GM12878 (cell line): ENCODE measurements around the gene JAML. TPM values are rescaled to one million over a fixed set of nuclear protein-coding genes. Genes with fewer than 3 reads are reported as not detected.

Experiments used
- ATAC-seq: fragments of 200-7000 bp; cut with Tn5 transposase; 3 replicates; pipeline ENCODE4 v1.9.1; 2020; ENCODE audit warnings: mild to moderate bottlenecking, moderate library complexity
- BruUV-seq: library from RNA; stranded (reverse); fragments of 400-500 nt; replicated peaks from 2 replicates; lab custom pipeline; 2021; lab: Mats Ljungman, UMichigan
- CTCF ChIA-PET: fragments of 300-600 bp; sonication (Branson Sonifier 250); formaldehyde crosslinking; extraction: SDS; loops from one replicate; lab custom pipeline; 2021; ENCODE audit warnings: inconsistent platforms; lab: Yijun Ruan, JAX
- POLR2A ChIA-PET: fragments of 350-600 bp; formaldehyde crosslinking; extraction: SDS; loops from one replicate; lab custom pipeline; 2021; ENCODE audit warnings: inconsistent platforms; lab: Charles Lee
- RAD21 ChIA-PET: fragments of 300-600 bp; sonication (Branson Sonifier 250); formaldehyde crosslinking; loops from one replicate; lab custom pipeline; 2023; ENCODE audit warnings: antibody characterized with exemption; ENCODE audit not compliant: unreplicated experiment; lab: Charles Lee
- SMC1A ChIA-PET: fragments of 300-600 bp; sonication (Branson Sonifier 250); formaldehyde crosslinking; loops from one replicate; lab custom pipeline; 2023; ENCODE audit not compliant: unreplicated experiment, uncharacterized antibody; lab: Charles Lee
- DNase-seq: peaks from one replicate; pipeline ENCODE4 v3.0.0-alpha.2; 2011; ENCODE audit warnings: low read depth, low spot score
- FAIRE-seq: peaks from 3 replicates; lab custom pipeline; 2011; peaks lifted over from hg19 to GRCh38; lab: Jason Lieb, UNC
- H2AFZ ChIP-seq: 2 replicates; pipeline ENCODE4 v1.6.0; 2011; ENCODE audit warnings: low read depth, low read length, control low read depth; ENCODE audit not compliant: control insufficient read depth
- H3K27ac ChIP-seq: 2 replicates; pipeline ENCODE4 v1.5.1; 2011; ENCODE audit warnings: control low read depth; ENCODE audit not compliant: control insufficient read depth, insufficient read depth
- H3K27me3 ChIP-seq, 2 experiments: replicated peaks in 1 of 2; 2 replicates each; pipeline versions ENCODE4 v1.6.0 to v1.6.1; 2011; ENCODE audit warnings: low read length in 1 of 2; ENCODE audit not compliant: control insufficient read depth in 2 of 2, insufficient read depth in 2 of 2
- H3K36me3 ChIP-seq, 2 experiments: 2 replicates each; pipeline ENCODE4 v1.5.1; 2011; ENCODE audit warnings: low read length in 1 of 2; ENCODE audit not compliant: control insufficient read depth in 2 of 2, insufficient read depth in 2 of 2
- H3K4me1 ChIP-seq: 2 replicates; pipeline ENCODE4 v1.6.1; 2011; ENCODE audit warnings: mild to moderate bottlenecking, low read length, moderate library complexity, mixed read lengths; ENCODE audit not compliant: control insufficient read depth, insufficient read depth
- H3K4me2 ChIP-seq: 2 replicates; pipeline ENCODE4 v1.6.0; 2011; ENCODE audit warnings: control low read depth; ENCODE audit not compliant: control insufficient read depth, insufficient read depth
- H3K4me3 ChIP-seq: fragments of 200-600 bp; sonication (generic); 2 replicates; pipeline ENCODE4 v1.5.1; 2016
- H3K79me2 ChIP-seq: 2 replicates; pipeline ENCODE4 v1.6.0; 2011; ENCODE audit warnings: low read length; ENCODE audit not compliant: control insufficient read depth, insufficient read depth
- H3K9ac ChIP-seq: 2 replicates; pipeline ENCODE4 v1.8.0; 2011; ENCODE audit warnings: low read length, control low read depth, mixed read lengths; ENCODE audit not compliant: control insufficient read depth, insufficient read depth
- H3K9me3 ChIP-seq: replicated peaks from 3 replicates; pipeline ENCODE4 v1.5.1; 2011; ENCODE audit warnings: mild to moderate bottlenecking, low read length; ENCODE audit not compliant: control insufficient read depth, insufficient read depth
- H4K20me1 ChIP-seq: 2 replicates; pipeline ENCODE4 v1.6.0; 2011; ENCODE audit not compliant: control insufficient read depth, insufficient read depth
- CHD4 ChIP-seq: fragments of 200-600 bp; sonication (generic); IDR thresholded peaks from 2 replicates; pipeline ENCODE4 v1.6.1; 2016; ENCODE audit warnings: mild to moderate bottlenecking
- CREM ChIP-seq: IDR thresholded peaks from 2 replicates; pipeline ENCODE4 v1.6.1; 2014; ENCODE audit warnings: antibody characterized with exemption, low read depth
- HDAC2 ChIP-seq: fragments of 200-600 bp; sonication (generic); IDR thresholded peaks from 2 replicates; pipeline ENCODE4 v1.6.1; 2017
- HDAC6 ChIP-seq: fragments of 200-600 bp; sonication (generic); IDR thresholded peaks from one replicate; pipeline ENCODE4 v1.8.0; 2017; ENCODE audit warnings: antibody characterized with exemption; ENCODE audit not compliant: unreplicated experiment
- IRF4 ChIP-seq: IDR thresholded peaks from 2 replicates; pipeline ENCODE4 v1.6.1; 2011; ENCODE audit warnings: low read depth, low read length
- KDM1A ChIP-seq: fragments of 200-600 bp; sonication (generic); IDR thresholded peaks from 2 replicates; pipeline ENCODE4 v1.6.1; 2016; ENCODE audit warnings: borderline replicate concordance
- MLLT1 ChIP-seq: fragments of 450-650 bp; IDR thresholded peaks from 2 replicates; pipeline ENCODE4 v1.6.1; 2016; ENCODE audit warnings: mild to moderate bottlenecking
- NBN ChIP-seq: fragments of 450-650 bp; IDR thresholded peaks from 2 replicates; pipeline ENCODE4 v1.6.1; 2016
- PAX5 ChIP-seq: IDR thresholded peaks from 2 replicates; pipeline ENCODE4 v1.6.1; 2011; ENCODE audit warnings: low read depth, low read length, borderline replicate concordance
- POLR2AphosphoS5 ChIP-seq: IDR thresholded peaks from 2 replicates; pipeline ENCODE4 v1.6.1; 2011; ENCODE audit warnings: mild to moderate bottlenecking, low read length, inconsistent platforms
- RELB ChIP-seq: fragments of 450-650 bp; IDR thresholded peaks from 2 replicates; pipeline ENCODE4 v1.6.1; 2017; ENCODE audit warnings: low read depth, mild to moderate bottlenecking, moderate library complexity
- RFX5 ChIP-seq: IDR thresholded peaks from 2 replicates; pipeline ENCODE4 v1.6.1; 2011; ENCODE audit warnings: low read depth, low read length, improper control_type of control experiment
- SIX5 ChIP-seq: IDR thresholded peaks from 2 replicates; pipeline ENCODE4 v1.6.1; 2011; ENCODE audit warnings: mild to moderate bottlenecking, low read depth, low read length, moderate library complexity; ENCODE audit not compliant: severe bottlenecking
- ZNF207 ChIP-seq: fragments of 450-650 bp; IDR thresholded peaks from 2 replicates; pipeline ENCODE4 v1.6.1; 2014; ENCODE audit warnings: antibody characterized with exemption, mild to moderate bottlenecking, borderline replicate concordance
- WGBS: methylation state at CpG from one replicate; pipeline ENCODE4 v1.1.6; 2016; ENCODE audit warnings: low lambda C conversion rate; ENCODE audit not compliant: insufficient replicate concordance, insufficient coverage; ENCODE audit errors: missing lambda C conversion rate; 5-methylcytosine and 5-hydroxymethylcytosine counted together
- in situ Hi-C: fragments of 300-500 bp; cut with MboI; formaldehyde crosslinking; loops from 9 replicates; pipeline ENCODE4 v1.14.3; 2018; ENCODE audit warnings: mixed read lengths
- intact Hi-C: fragments of 100-400 bp; cut with micrococcal nuclease; formaldehyde crosslinking; loops from one replicate; pipeline ENCODE4 v1.14.2; 2022; ENCODE audit not compliant: unreplicated experiment
- polyA plus RNA-seq, 11 experiments: library from polyadenylated mRNA; depleted of rRNA in 4 of 11; unstranded in 6 of 11; stranded (reverse) in 5 of 11; fragments of >200 nt; fragmentation: Nextera tagmentation in 4 of 11; fragmentation: Illumina TruSeq in 1 of 11; extraction: Ambion mirVana in 4 of 11; extraction: Trizol in 1 of 11; gene quantifications; 1 replicate in 1 of 11; 2 replicates in 10 of 11; pipeline versions ENCODE4 v1.2.1 to v1.2.3, GENCODE V29; 2011 to 2016; ENCODE audit warnings: inconsistent platforms in 2 of 11, missing spikeins in 2 of 11, low read depth in 1 of 11
- total RNA-seq, 4 experiments: library from RNA; depleted of rRNA in 3 of 4; stranded (reverse); fragments of >200 nt in 3 of 4; fragmentation: Illumina TruSeq in 1 of 4; extraction: Trizol in 1 of 4; gene quantifications; 2 replicates each; pipeline versions ENCODE4 v1.2.1 to v1.2.3, GENCODE V29; 2013 to 2021
- TF ChIP-seq, protein P1 (sequence below): fragments of 450-650 bp; IDR thresholded peaks from 2 replicates; pipeline ENCODE4 v1.6.1; 2016; ENCODE audit warnings: mild to moderate bottlenecking, moderate library complexity, borderline replicate concordance
- TF ChIP-seq, protein P2 (sequence below): fragments of 450-650 bp; IDR thresholded peaks from 2 replicates; pipeline ENCODE4 v1.6.1; 2018; ENCODE audit warnings: mild to moderate bottlenecking, low read depth, moderate library complexity; ENCODE audit not compliant: partially characterized antibody

Gene JAML
- total and polyA plus RNA-seq, 10 of the 15 experiments (the other 5 are each of a cell fraction or from before 2014, with no cell fraction given) = 0.60 to 8.1 (median 3.5) TPM

DNA sequence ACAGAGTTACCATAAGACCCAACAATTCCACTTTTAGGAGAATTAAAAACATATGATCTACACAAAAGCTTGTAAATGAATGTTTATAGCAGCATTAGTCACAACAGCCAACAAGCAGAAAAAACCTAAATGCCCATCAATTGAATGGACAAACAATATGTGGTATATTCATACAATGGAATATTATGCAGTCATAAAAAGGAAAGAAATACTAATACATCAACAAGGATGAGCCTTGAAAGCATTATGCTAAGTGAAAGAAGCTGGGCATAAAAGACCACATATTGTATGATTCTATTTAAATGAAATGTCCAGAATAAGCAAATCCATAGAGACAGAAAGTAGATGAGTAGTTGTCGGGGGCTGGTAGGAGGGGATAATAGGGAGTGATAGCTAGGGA lies 34.3 kb upstream of the JAML start:
- CTCF ChIA-PET = interaction anchor here (0.6 to 6.4 kb wide), 12 partner anchors 9 to 313 kb away, joined by 3 to 39 read pairs (median 4); partner anchors contain the start of genes ARCN1 and JAML
- TF ChIP-seq, protein P1, sequence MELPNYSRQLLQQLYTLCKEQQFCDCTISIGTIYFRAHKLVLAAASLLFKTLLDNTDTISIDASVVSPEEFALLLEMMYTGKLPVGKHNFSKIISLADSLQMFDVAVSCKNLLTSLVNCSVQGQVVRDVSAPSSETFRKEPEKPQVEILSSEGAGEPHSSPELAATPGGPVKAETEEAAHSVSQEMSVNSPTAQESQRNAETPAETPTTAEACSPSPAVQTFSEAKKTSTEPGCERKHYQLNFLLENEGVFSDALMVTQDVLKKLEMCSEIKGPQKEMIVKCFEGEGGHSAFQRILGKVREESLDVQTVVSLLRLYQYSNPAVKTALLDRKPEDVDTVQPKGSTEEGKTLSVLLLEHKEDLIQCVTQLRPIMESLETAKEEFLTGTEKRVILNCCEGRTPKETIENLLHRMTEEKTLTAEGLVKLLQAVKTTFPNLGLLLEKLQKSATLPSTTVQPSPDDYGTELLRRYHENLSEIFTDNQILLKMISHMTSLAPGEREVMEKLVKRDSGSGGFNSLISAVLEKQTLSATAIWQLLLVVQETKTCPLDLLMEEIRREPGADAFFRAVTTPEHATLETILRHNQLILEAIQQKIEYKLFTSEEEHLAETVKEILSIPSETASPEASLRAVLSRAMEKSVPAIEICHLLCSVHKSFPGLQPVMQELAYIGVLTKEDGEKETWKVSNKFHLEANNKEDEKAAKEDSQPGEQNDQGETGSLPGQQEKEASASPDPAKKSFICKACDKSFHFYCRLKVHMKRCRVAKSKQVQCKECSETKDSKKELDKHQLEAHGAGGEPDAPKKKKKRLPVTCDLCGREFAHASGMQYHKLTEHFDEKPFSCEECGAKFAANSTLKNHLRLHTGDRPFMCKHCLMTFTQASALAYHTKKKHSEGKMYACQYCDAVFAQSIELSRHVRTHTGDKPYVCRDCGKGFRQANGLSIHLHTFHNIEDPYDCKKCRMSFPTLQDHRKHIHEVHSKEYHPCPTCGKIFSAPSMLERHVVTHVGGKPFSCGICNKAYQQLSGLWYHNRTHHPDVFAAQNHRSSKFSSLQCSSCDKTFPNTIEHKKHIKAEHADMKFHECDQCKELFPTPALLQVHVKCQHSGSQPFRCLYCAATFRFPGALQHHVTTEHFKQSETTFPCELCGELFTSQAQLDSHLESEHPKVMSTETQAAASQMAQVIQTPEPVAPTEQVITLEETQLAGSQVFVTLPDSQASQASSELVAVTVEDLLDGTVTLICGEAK = no peak
- TF ChIP-seq CREM (no peak), KDM1A (no peak), IRF4 (no peak), POLR2AphosphoS5 (no peak), HDAC2 (no peak), NBN (no peak), CHD4 (no peak), RFX5 (no peak), HDAC6 (no peak), SIX5 (no peak), ZNF207 (no peak), RELB (no peak), MLLT1 (no peak), PAX5 (no peak)
- TF ChIP-seq, protein P2, sequence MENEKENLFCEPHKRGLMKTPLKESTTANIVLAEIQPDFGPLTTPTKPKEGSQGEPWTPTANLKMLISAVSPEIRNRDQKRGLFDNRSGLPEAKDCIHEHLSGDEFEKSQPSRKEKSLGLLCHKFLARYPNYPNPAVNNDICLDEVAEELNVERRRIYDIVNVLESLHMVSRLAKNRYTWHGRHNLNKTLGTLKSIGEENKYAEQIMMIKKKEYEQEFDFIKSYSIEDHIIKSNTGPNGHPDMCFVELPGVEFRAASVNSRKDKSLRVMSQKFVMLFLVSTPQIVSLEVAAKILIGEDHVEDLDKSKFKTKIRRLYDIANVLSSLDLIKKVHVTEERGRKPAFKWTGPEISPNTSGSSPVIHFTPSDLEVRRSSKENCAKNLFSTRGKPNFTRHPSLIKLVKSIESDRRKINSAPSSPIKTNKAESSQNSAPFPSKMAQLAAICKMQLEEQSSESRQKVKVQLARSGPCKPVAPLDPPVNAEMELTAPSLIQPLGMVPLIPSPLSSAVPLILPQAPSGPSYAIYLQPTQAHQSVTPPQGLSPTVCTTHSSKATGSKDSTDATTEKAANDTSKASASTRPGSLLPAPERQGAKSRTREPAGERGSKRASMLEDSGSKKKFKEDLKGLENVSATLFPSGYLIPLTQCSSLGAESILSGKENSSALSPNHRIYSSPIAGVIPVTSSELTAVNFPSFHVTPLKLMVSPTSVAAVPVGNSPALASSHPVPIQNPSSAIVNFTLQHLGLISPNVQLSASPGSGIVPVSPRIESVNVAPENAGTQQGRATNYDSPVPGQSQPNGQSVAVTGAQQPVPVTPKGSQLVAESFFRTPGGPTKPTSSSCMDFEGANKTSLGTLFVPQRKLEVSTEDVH = no peak

More for the DNA sequence above, 34.3 kb upstream of the JAML start:
- POLR2A ChIA-PET = no interaction called here
- intact Hi-C loops = no loop called here
- H3K27me3 ChIP-seq = peaks cover 0 to 6% of the 10 kb centered on the region in 2 experiments; a peak in 1 of 4 replicates
- RAD21 ChIA-PET = interaction anchor here (1.6 to 3.2 kb wide), 2 partner anchors 43 to 60 kb away, joined by 3 to 16 read pairs; no protein-coding TSS in a partner anchor
- H3K4me1 ChIP-seq = peaks cover 8% of the 10 kb centered on the region
- in situ Hi-C loops = no loop called here
- no peak overlapping the region for H3K4me2 ChIP-seq
- H3K79me2 ChIP-seq = no peaks in the 10 kb centered on the region
- ATAC-seq (no peak), DNase-seq (no peak), FAIRE-seq (no peak)
- no peaks in the 10 kb centered on the region for H4K20me1 ChIP-seq
- 94% methylated on average over 1 of the region's 1 CpG for WGBS
- H3K4me3 ChIP-seq = no peak overlapping the region
- BruUV-seq = no TSS peak
- no peak overlapping the region for H2AFZ ChIP-seq
- no peaks in the 10 kb centered on the region; the same call in 1 of the 3 replicates for H3K9me3 ChIP-seq
- SMC1A ChIA-PET = interaction anchor here (0.7 to 10.2 kb wide), 9 partner anchors 9 to 61 kb away, joined by 3 to 56 read pairs (median 5); no protein-coding TSS in a partner anchor
- H3K27ac ChIP-seq = no peak overlapping the region
- no peak overlapping the region for H3K9ac ChIP-seq
- no peaks in the 10 kb centered on the region for H3K36me3 ChIP-seq
